CD4-positive, alpha-beta memory T cell (primary cell): ENCODE measurements around the gene C20orf204. TPM values are rescaled to one million over a fixed set of nuclear protein-coding genes. Genes with fewer than 3 reads are reported as not detected.
A peak's percentile ranks its signal among the peaks of the same experiment; 100 is the strongest.

Experiments used
- CTCF ChIA-PET: fragments of 350-600 bp; sonication (Branson Sonifier 250); formaldehyde crosslinking; loops from one replicate; lab custom pipeline; 2021; ENCODE audit warnings: inconsistent platforms; ENCODE audit not compliant: partially characterized antibody; lab: Charles Lee
- POLR2A ChIA-PET: fragments of 350-600 bp; sonication (Branson Sonifier 250); formaldehyde crosslinking; loops from one replicate; lab custom pipeline; 2021; ENCODE audit not compliant: partially characterized antibody; lab: Charles Lee
- DNase-seq, 5 donors: peaks; one replicate each; pipeline versions ENCODE4 v3.0.0 to v3.0.0-alpha.2; 2020 to 2022; ENCODE audit warnings: mixed read lengths in 1 of 5
- H3K27ac ChIP-seq: one replicate; pipeline ENCODE4 v1.7.0; 2013; ENCODE audit warnings: low read depth, low read length
- H3K27me3 ChIP-seq: 2 replicates; pipeline ENCODE4 v1.7.0; 2013; ENCODE audit warnings: mild to moderate bottlenecking, low read length, moderate library complexity; ENCODE audit not compliant: insufficient read depth
- H3K36me3 ChIP-seq: 2 replicates; pipeline ENCODE4 v1.7.0; 2013; ENCODE audit warnings: mild to moderate bottlenecking, low read length, moderate library complexity; ENCODE audit not compliant: insufficient read depth
- H3K4me1 ChIP-seq: 2 replicates; pipeline ENCODE4 v1.7.0; 2013; ENCODE audit warnings: mild to moderate bottlenecking, low read length, moderate library complexity; ENCODE audit not compliant: insufficient read depth
- H3K4me3 ChIP-seq, 2 donors: one replicate each; pipeline ENCODE4 v1.7.0; 2013; ENCODE audit warnings: low read length in 2 of 2, mild to moderate bottlenecking in 1 of 2
- H3K9me3 ChIP-seq, 2 donors: one replicate each; pipeline ENCODE4 v1.7.0; 2013; ENCODE audit warnings: low read length in 2 of 2, control low read depth in 1 of 2; ENCODE audit not compliant: control insufficient read depth in 1 of 2
- H3K27ac Mint-ChIP-seq, 7 donors: one replicate each; pipeline ENCODE4 v1.8.0; 2020 to 2021; ENCODE audit warnings: mixed read lengths in 7 of 7, mild to moderate bottlenecking in 6 of 7, inconsistent platforms in 3 of 7, moderate library complexity in 3 of 7
- H3K27me3 Mint-ChIP-seq, 2 donors: one replicate each; pipeline ENCODE4 v1.8.0; 2020 to 2021; ENCODE audit warnings: mixed read lengths in 2 of 2
- H3K36me3 Mint-ChIP-seq, 2 donors: one replicate each; pipeline ENCODE4 v1.8.0; 2020 to 2021; ENCODE audit warnings: mixed read lengths in 2 of 2, inconsistent platforms in 1 of 2, mild to moderate bottlenecking in 1 of 2
- H3K4me1 Mint-ChIP-seq, 4 donors: one replicate each; pipeline ENCODE4 v1.8.0; 2020 to 2021; ENCODE audit warnings: mixed read lengths in 4 of 4, mild to moderate bottlenecking in 1 of 4
- H3K4me3 Mint-ChIP-seq, 8 donors: one replicate each; pipeline ENCODE4 v1.8.0; 2020 to 2021; ENCODE audit warnings: mixed read lengths in 8 of 8, mild to moderate bottlenecking in 7 of 8, moderate library complexity in 6 of 8, inconsistent platforms in 3 of 8
- H3K9me3 Mint-ChIP-seq, 8 donors: one replicate each; pipeline ENCODE4 v1.8.0; 2020 to 2021; ENCODE audit warnings: mixed read lengths in 8 of 8, mild to moderate bottlenecking in 5 of 8, inconsistent platforms in 3 of 8, moderate library complexity in 1 of 8
- intact Hi-C: fragments of 100-400 bp; cut with micrococcal nuclease; formaldehyde crosslinking; loops from one replicate; pipeline ENCODE4 v1.15.1; 2023
- polyA plus RNA-seq, 2 donors: library from polyadenylated mRNA; unstranded; fragments of 300-500 nt; fragmentation: Illumina TruSeq; gene quantifications; one replicate each; pipeline ENCODE4 v1.2.3, GENCODE V29; 2021
- total RNA-seq, 2 experiments: library from RNA; stranded (reverse); gene quantifications; one replicate each; pipeline ENCODE4 v1.2.3, GENCODE V29; 2021

Gene C20orf204
- total and polyA plus RNA-seq, 4 experiments from 2014 or later = 0.22 to 4.1 (median 3.7) TPM; not detected in 1

DNA sequence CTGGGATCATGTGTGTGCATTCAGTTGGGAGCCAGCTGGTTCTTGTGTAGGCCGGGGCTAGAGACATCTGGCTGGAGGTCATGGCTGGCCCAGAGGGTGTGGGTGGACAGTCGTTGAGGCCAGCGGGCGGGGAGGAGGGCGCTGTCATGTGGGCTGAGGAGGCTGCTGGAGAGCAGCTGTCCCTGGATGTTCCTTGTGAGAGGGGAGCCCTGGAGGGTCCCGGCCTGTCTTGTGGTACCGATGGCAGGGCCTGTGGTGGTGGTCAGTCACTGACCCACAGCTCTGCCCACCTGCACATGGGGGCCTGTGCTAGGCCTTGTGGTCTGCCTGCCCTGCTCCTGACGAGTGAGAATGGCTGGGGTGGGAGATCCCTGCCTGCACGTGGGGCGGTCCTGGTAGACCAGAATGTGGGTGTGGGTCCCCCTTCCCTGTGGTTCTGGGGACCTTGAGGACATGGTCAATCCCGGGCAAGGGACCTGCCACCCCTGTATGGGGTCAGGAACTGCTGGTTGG, 1.9 kb upstream of the C20orf204 start:
- no peak for DNase-seq
- H3K27ac ChIP-seq = peak overlapping the region; percentile 54
- no peaks in the 10 kb centered on the region for H3K9me3 Mint-ChIP-seq
- ChIA-PET POLR2A (interaction anchor here (2.2 kb wide), 1 partner anchor 11 kb away, joined by 6 read pairs; no protein-coding TSS in a partner anchor), CTCF (interaction anchor here (11.7 kb wide), 1 partner anchor 24 kb away, joined by 133 read pairs; the partner anchor contains the start of gene TCEA2)
- peaks cover 27 to 40% of the 10 kb centered on the region in 2 donors for H3K36me3 Mint-ChIP-seq
- no peaks in the 10 kb centered on the region for H3K27me3 Mint-ChIP-seq
- intact Hi-C loops = no loop called here
- H3K9me3 ChIP-seq = no peaks in the 10 kb centered on the region
- H3K4me1 Mint-ChIP-seq = peaks cover 12 to 42% (median 20%) of the 10 kb centered on the region in 4 donors
- no peak overlapping the region for H3K4me3 ChIP-seq
- peaks cover 46% of the 10 kb centered on the region for H3K4me1 ChIP-seq
- peak overlapping the region in 5 of 7 donors; percentile 48 to 88 (median 85) for H3K27ac Mint-ChIP-seq
- H3K36me3 ChIP-seq = peaks cover 31% of the 10 kb centered on the region
- no peaks in the 10 kb centered on the region for H3K27me3 ChIP-seq
- no peak overlapping the region for H3K4me3 Mint-ChIP-seq

GRCh38 chr20:64035066-64035932, 683 bp upstream of the C20orf204 start:
- Mint-ChIP-seq H3K27me3 (no peaks in the 10 kb centered on the region), H3K9me3 (no peaks in the 10 kb centered on the region), H3K4me3 (peak overlapping the region in 7 of 8 donors; percentile 9 to 89 (median 60)), H3K36me3 (peaks cover 18 to 28% of the 10 kb centered on the region in 2 donors), H3K27ac (peak overlapping the region; percentile 74 to 88 (median 86)), H3K4me1 (peaks cover 13 to 52% (median 27%) of the 10 kb centered on the region in 4 donors)
- POLR2A ChIA-PET = interaction anchor here (0.9 to 1.1 kb wide), 2 partner anchors 55 to 58 kb away, joined by 3 to 5 read pairs; partner anchors contain the start of gene PRPF6
- DNase-seq = peak in 2 of 5 donors; percentile 14 to 74
- Histone ChIP-seq H3K4me1 (peaks cover 57% of the 10 kb centered on the region), H3K36me3 (peaks cover 18% of the 10 kb centered on the region), H3K27me3 (no peaks in the 10 kb centered on the region), H3K4me3 (no peak overlapping the region), H3K27ac (peak overlapping the region; percentile 54), H3K9me3 (no peaks in the 10 kb centered on the region)
- CTCF ChIA-PET = interaction anchor here (1.7 to 11.7 kb wide), 3 partner anchors 22 to 85 kb away, joined by 5 to 133 read pairs (median 84); partner anchors contain the start of genes PRPF6, SAMD10 and TCEA2
- intact Hi-C loops = loop anchor here (5.0 kb wide), 1 partner anchor 138 kb away; the partner anchor contains the start of gene DNAJC5

GRCh38 chr20:64036346-64037198, 590 bp downstream of the C20orf204 start:
- Mint-ChIP-seq H3K4me1 (peaks cover 13 to 61% (median 31%) of the 10 kb centered on the region in 4 donors), H3K27me3 (no peaks in the 10 kb centered on the region), H3K36me3 (peaks cover 10 to 17% of the 10 kb centered on the region in 2 donors), H3K4me3 (peak overlapping the region in 1 of 8 donors; percentile 78), H3K27ac (peak overlapping the region in 2 of 7 donors; percentile 48 to 54), H3K9me3 (no peaks in the 10 kb centered on the region)
- Histone ChIP-seq H3K36me3 (peaks cover 12% of the 10 kb centered on the region), H3K4me3 (no peak overlapping the region), H3K27ac (no peak overlapping the region), H3K27me3 (no peaks in the 10 kb centered on the region), H3K4me1 (peaks cover 69% of the 10 kb centered on the region), H3K9me3 (no peaks in the 10 kb centered on the region)
- POLR2A ChIA-PET = interaction anchor here (0.9 to 3.9 kb wide), 5 partner anchors 26 to 515 kb away, joined by 3 to 22 read pairs (median 5); partner anchors contain the start of genes PRPF6 and TCEA2
- intact Hi-C loops = loop anchor here (5.0 kb wide), 1 partner anchor 139 kb away; the partner anchor contains the start of gene DNAJC5
- CTCF ChIA-PET = interaction anchor here (0.8 to 11.7 kb wide), 4 partner anchors 21 to 84 kb away, joined by 3 to 133 read pairs (median 44); partner anchors contain the start of genes PRPF6, SAMD10 and TCEA2
- no peak for DNase-seq

GRCh38 chr20:64037199-64037497, 1.2 kb downstream of the C20orf204 start:
- intact Hi-C loops = loop anchor here (5.0 kb wide), 1 partner anchor 140 kb away; the partner anchor contains the start of gene DNAJC5
- Mint-ChIP-seq H3K27ac (peak overlapping the region in 2 of 7 donors; percentile 54 to 70), H3K36me3 (peaks cover 4 to 14% of the 10 kb centered on the region in 2 donors), H3K4me1 (peaks cover 13 to 65% (median 31%) of the 10 kb centered on the region in 4 donors), H3K9me3 (no peaks in the 10 kb centered on the region), H3K27me3 (no peaks in the 10 kb centered on the region), H3K4me3 (peak overlapping the region in 4 of 8 donors; percentile 41 to 78 (median 68))
- H3K4me1 ChIP-seq = peaks cover 75% of the 10 kb centered on the region
- H3K27ac ChIP-seq = no peak overlapping the region
- no peaks in the 10 kb centered on the region for H3K27me3 ChIP-seq
- no peak overlapping the region for H3K4me3 ChIP-seq
- H3K9me3 ChIP-seq = no peaks in the 10 kb centered on the region
- no peak for DNase-seq
- ChIA-PET POLR2A (interaction anchor here (1.2 to 4.2 kb wide), 4 partner anchors 25 to 516 kb away, joined by 3 to 71 read pairs (median 14); partner anchors contain the start of genes PRPF6, SAMD10 and TCEA2), CTCF (interaction anchor here (0.8 to 11.7 kb wide), 4 partner anchors 21 to 83 kb away, joined by 3 to 133 read pairs (median 46); partner anchors contain the start of genes OPRL1, PRPF6, RGS19 and SAMD10)
- peaks cover 7% of the 10 kb centered on the region for H3K36me3 ChIP-seq

- ChIA-PET POLR2A (interaction anchor here (0.7 to 4.2 kb wide), 17 partner anchors 10 to 516 kb away, joined by 3 to 71 read pairs (median 6); partner anchors contain the start of genes LKAAEAR1, OPRL1, PRPF6 and RGS19), CTCF (interaction anchor here (0.6 to 11.7 kb wide), 24 partner anchors 10 to 218 kb away, joined by 3 to 133 read pairs (median 4); partner anchors contain the start of genes OPRL1, PCMTD2, PRPF6 and RGS19)
- no peaks in the 10 kb centered on the region for H3K27me3 ChIP-seq
- Mint-ChIP-seq H3K27ac (peak overlapping the region in 3 of 7 donors; percentile 31 to 70 (median 54)), H3K36me3 (peaks cover 0 to 10% of the 10 kb centered on the region in 2 donors), H3K4me1 (peaks cover 13 to 65% (median 31%) of the 10 kb centered on the region in 4 donors), H3K4me3 (peak overlapping the region; percentile 17 to 78 (median 47)), H3K9me3 (no peaks in the 10 kb centered on the region), H3K27me3 (no peaks in the 10 kb centered on the region)
- no peaks in the 10 kb centered on the region for H3K9me3 ChIP-seq
- H3K4me3 ChIP-seq = no peak overlapping the region
- DNase-seq = no peak
- peaks cover 76% of the 10 kb centered on the region for H3K4me1 ChIP-seq
- H3K36me3 ChIP-seq = peaks cover 3% of the 10 kb centered on the region
- intact Hi-C loops = loop anchor here (1.0 to 5.0 kb wide), 3 partner anchors 56 to 140 kb away; partner anchors contain the start of genes DNAJC5, PRPF6 and UCKL1
- H3K27ac ChIP-seq = no peak overlapping the region
These were observed 1.7 kb downstream of the C20orf204 start for GRCh38 chr20:64037498-64038213.
